Activated naive CD4-positive, alpha-beta T cell treated with anti-CD3 and anti-CD28 coated beads, Interleukin-2, amount 50 U/mL, for 24 hours (primary cell): Measurements from ENCODE around the gene KBTBD8.

Source experiments
- H3K27ac Mint-ChIP-seq: one replicate; pipeline ENCODE4 v1.8.0; 2021; ENCODE audit warnings: mild to moderate bottlenecking, mixed read lengths
- H3K27me3 Mint-ChIP-seq: one replicate; pipeline ENCODE4 v1.8.0; 2021; ENCODE audit warnings: mixed read lengths
- H3K36me3 Mint-ChIP-seq: one replicate; pipeline ENCODE4 v1.8.0; 2021; ENCODE audit warnings: mixed read lengths
- H3K4me1 Mint-ChIP-seq: one replicate; pipeline ENCODE4 v1.8.0; 2021; ENCODE audit warnings: mixed read lengths
- H3K4me3 Mint-ChIP-seq: one replicate; pipeline ENCODE4 v1.8.0; 2021; ENCODE audit warnings: mild to moderate bottlenecking, mixed read lengths
- H3K9me3 Mint-ChIP-seq: one replicate; pipeline ENCODE4 v1.8.0; 2021; ENCODE audit warnings: mixed read lengths

Gene KBTBD8

GRCh38 chr3:66989860-66990696, 8.0 kb upstream of the KBTBD8 start:
- Mint-ChIP-seq H3K27me3 (peaks cover 9% of the 10 kb centered on the region), H3K27ac (no peak overlapping the region), H3K4me3 (no peak overlapping the region), H3K4me1 (no peaks in the 10 kb centered on the region), H3K9me3 (no peaks in the 10 kb centered on the region), H3K36me3 (no peaks in the 10 kb centered on the region)

- no peak overlapping the region for H3K27ac Mint-ChIP-seq
- no peaks in the 10 kb centered on the region for H3K9me3 Mint-ChIP-seq
- H3K27me3 Mint-ChIP-seq: peaks cover 9% of the 10 kb centered on the region
- no peaks in the 10 kb centered on the region for H3K4me1 Mint-ChIP-seq
- H3K4me3 Mint-ChIP-seq: no peak overlapping the region
- H3K36me3 Mint-ChIP-seq: no peaks in the 10 kb centered on the region
Measured at GRCh38 chr3:66991459-66991858, 6.6 kb upstream of the KBTBD8 start.

- Mint-ChIP-seq H3K4me3 (no peak overlapping the region), H3K27me3 (peaks cover 12% of the 10 kb centered on the region), H3K36me3 (no peaks in the 10 kb centered on the region), H3K9me3 (no peaks in the 10 kb centered on the region), H3K4me1 (peaks cover 7% of the 10 kb centered on the region), H3K27ac (no peak overlapping the region)
Measured at GRCh38 chr3:66993082-66993481, 5.0 kb upstream of the KBTBD8 start.

- Mint-ChIP-seq H3K4me3 (no peak overlapping the region), H3K36me3 (peaks cover 2% of the 10 kb centered on the region), H3K27me3 (peaks cover 12% of the 10 kb centered on the region), H3K4me1 (peaks cover 12% of the 10 kb centered on the region), H3K9me3 (no peaks in the 10 kb centered on the region), H3K27ac (no peak overlapping the region)
Measured at GRCh38 chr3:66994588-66994987, 3.5 kb upstream of the KBTBD8 start.

- peaks cover 26% of the 10 kb centered on the region for H3K4me1 Mint-ChIP-seq
- H3K36me3 Mint-ChIP-seq: peaks cover 5% of the 10 kb centered on the region
- H3K4me3 Mint-ChIP-seq: no peak overlapping the region
- H3K27me3 Mint-ChIP-seq: peaks cover 12% of the 10 kb centered on the region
- no peak overlapping the region for H3K27ac Mint-ChIP-seq
- H3K9me3 Mint-ChIP-seq: no peaks in the 10 kb centered on the region
Measured at GRCh38 chr3:66996696-66997095, 1.4 kb upstream of the KBTBD8 start.

GRCh38 chr3:66997560-66998112, 471 bp upstream of the KBTBD8 start:
- Mint-ChIP-seq H3K4me3 (peak overlapping the region; percentile 92), H3K4me1 (peaks cover 31% of the 10 kb centered on the region), H3K9me3 (no peaks in the 10 kb centered on the region), H3K36me3 (peaks cover 5% of the 10 kb centered on the region), H3K27me3 (peaks cover 12% of the 10 kb centered on the region), H3K27ac (peak overlapping the region; percentile 80)

- Mint-ChIP-seq H3K9me3 (no peaks in the 10 kb centered on the region), H3K27ac (peak overlapping the region; percentile 95), H3K4me1 (peaks cover 39% of the 10 kb centered on the region), H3K27me3 (peaks cover 9% of the 10 kb centered on the region), H3K4me3 (peak overlapping the region; percentile 92), H3K36me3 (peaks cover 14% of the 10 kb centered on the region)
Measured at GRCh38 chr3:66998904-66999235, 763 bp downstream of the KBTBD8 start.

GRCh38 chr3:67000009-67000408, 1.9 kb downstream of the KBTBD8 start:
- Mint-ChIP-seq H3K36me3 (peaks cover 20% of the 10 kb centered on the region), H3K27me3 (peaks cover 4% of the 10 kb centered on the region), H3K4me1 (peaks cover 47% of the 10 kb centered on the region), H3K9me3 (no peaks in the 10 kb centered on the region), H3K27ac (peak overlapping the region; percentile 43), H3K4me3 (peak overlapping the region; percentile 92)

GRCh38 chr3:67001086-67001861, 3.2 kb downstream of the KBTBD8 start:
- peak overlapping the region; percentile 72 for H3K27ac Mint-ChIP-seq
- peak overlapping the region; percentile 76 for H3K4me3 Mint-ChIP-seq
- H3K9me3 Mint-ChIP-seq: no peaks in the 10 kb centered on the region
- H3K4me1 Mint-ChIP-seq: peaks cover 59% of the 10 kb centered on the region
- H3K36me3 Mint-ChIP-seq: peaks cover 29% of the 10 kb centered on the region
- H3K27me3 Mint-ChIP-seq: peaks cover 4% of the 10 kb centered on the region

GRCh38 chr3:67005974-67006373, 7.9 kb downstream of the KBTBD8 start:
- peaks cover 48% of the 10 kb centered on the region for H3K36me3 Mint-ChIP-seq
- no peak overlapping the region for H3K27ac Mint-ChIP-seq

GRCh38 chr3:67006460-67006859, 8.4 kb downstream of the KBTBD8 start:
- Mint-ChIP-seq H3K27me3 (no peaks in the 10 kb centered on the region), H3K36me3 (peaks cover 47% of the 10 kb centered on the region), H3K27ac (no peak overlapping the region), H3K9me3 (no peaks in the 10 kb centered on the region), H3K4me3 (no peak overlapping the region), H3K4me1 (peaks cover 43% of the 10 kb centered on the region)

More at GRCh38 chr3:67005974-67006373, 7.9 kb downstream of the KBTBD8 start:
- H3K9me3 Mint-ChIP-seq: no peaks in the 10 kb centered on the region
- H3K27me3 Mint-ChIP-seq: no peaks in the 10 kb centered on the region
- H3K4me1 Mint-ChIP-seq: peaks cover 48% of the 10 kb centered on the region
- H3K4me3 Mint-ChIP-seq: peak overlapping the region; percentile 79

GRCh38 chr3:67008388-67008787, 10.3 kb downstream of the KBTBD8 start:
- H3K27me3 Mint-ChIP-seq: no peaks in the 10 kb centered on the region
- no peak overlapping the region for H3K27ac Mint-ChIP-seq
- H3K36me3 Mint-ChIP-seq: peaks cover 51% of the 10 kb centered on the region
- no peaks in the 10 kb centered on the region for H3K9me3 Mint-ChIP-seq
- peaks cover 35% of the 10 kb centered on the region for H3K4me1 Mint-ChIP-seq
- no peak overlapping the region for H3K4me3 Mint-ChIP-seq

GRCh38 chr3:67009716-67010115, 11.6 kb downstream of the KBTBD8 start:
- peaks cover 49% of the 10 kb centered on the region for H3K36me3 Mint-ChIP-seq
- no peak overlapping the region for H3K4me3 Mint-ChIP-seq

GRCh38 chr3:67011414-67012131, 13.5 kb downstream of the KBTBD8 start:
- Mint-ChIP-seq H3K27me3 (no peaks in the 10 kb centered on the region), H3K4me1 (peaks cover 21% of the 10 kb centered on the region), H3K4me3 (no peak overlapping the region), H3K36me3 (peaks cover 37% of the 10 kb centered on the region), H3K9me3 (no peaks in the 10 kb centered on the region), H3K27ac (no peak overlapping the region)

More at GRCh38 chr3:67009716-67010115, 11.6 kb downstream of the KBTBD8 start:
- no peak overlapping the region for H3K27ac Mint-ChIP-seq
- H3K27me3 Mint-ChIP-seq: no peaks in the 10 kb centered on the region
- no peaks in the 10 kb centered on the region for H3K9me3 Mint-ChIP-seq
- peaks cover 27% of the 10 kb centered on the region for H3K4me1 Mint-ChIP-seq

GRCh38 chr3:67012564-67012963, 14.5 kb downstream of the KBTBD8 start:
- Mint-ChIP-seq H3K4me1 (peaks cover 26% of the 10 kb centered on the region), H3K27ac (no peak overlapping the region), H3K9me3 (no peaks in the 10 kb centered on the region), H3K36me3 (peaks cover 34% of the 10 kb centered on the region), H3K27me3 (no peaks in the 10 kb centered on the region), H3K4me3 (no peak overlapping the region)
